Lung (tissue), 12 donors: ENCODE measurements around the gene PPOX. TPM values are rescaled to one million over a fixed set of nuclear protein-coding genes. Genes with fewer than 3 reads are reported as not detected.

Source experiments
- ATAC-seq: fragments of 200-7000 bp; cut with Tn5 transposase; one replicate; pipeline ENCODE4 v1.9.1; 2020; ENCODE audit warnings: moderate number of reproducible peaks; ENCODE audit not compliant: insufficient read depth, low FRiP score
- DNase-seq, 3 donors: peaks; one replicate each; pipeline ENCODE4 v3.0.0-alpha.2; 2013 to 2017
- H3K27ac ChIP-seq, 2 donors: one replicate each; pipeline ENCODE4 v1.5.1; 2013; ENCODE audit warnings: mild to moderate bottlenecking in 2 of 2, moderate library complexity in 2 of 2, control low read depth in 1 of 2, inconsistent platforms in 1 of 2, low read depth in 1 of 2, low read length in 1 of 2
- H3K27me3 ChIP-seq, 3 donors: one replicate each; pipeline ENCODE4 v1.5.1; 2013; ENCODE audit warnings: low read length in 2 of 3; ENCODE audit not compliant: control insufficient read depth in 3 of 3, insufficient read depth in 3 of 3
- H3K36me3 ChIP-seq, 4 donors: one replicate each; pipeline ENCODE4 v1.5.1; 2013; ENCODE audit warnings: low read length in 4 of 4, mild to moderate bottlenecking in 1 of 4, moderate library complexity in 1 of 4; ENCODE audit not compliant: control insufficient read depth in 4 of 4, insufficient read depth in 4 of 4
- H3K4me1 ChIP-seq, 5 donors: one replicate each; pipeline ENCODE4 v1.5.1; 2013; ENCODE audit warnings: low read length in 5 of 5, mild to moderate bottlenecking in 2 of 5, moderate library complexity in 1 of 5; ENCODE audit not compliant: control insufficient read depth in 5 of 5, insufficient read depth in 5 of 5
- H3K4me3 ChIP-seq: one replicate; pipeline ENCODE4 v1.5.1; 2013; ENCODE audit warnings: mild to moderate bottlenecking, control low read depth, moderate library complexity
- H3K9ac ChIP-seq, 2 donors: one replicate each; pipeline ENCODE4 v1.5.1; 2013; ENCODE audit warnings: low read length in 2 of 2, control low read depth in 1 of 2; ENCODE audit not compliant: insufficient read depth in 1 of 2
- H3K9me3 ChIP-seq, 4 donors: one replicate each; pipeline ENCODE4 v1.5.1; 2013; ENCODE audit warnings: low read length in 3 of 4, mild to moderate bottlenecking in 1 of 4, moderate library complexity in 1 of 4; ENCODE audit not compliant: control insufficient read depth in 4 of 4, insufficient read depth in 3 of 4
- CTCF ChIP-seq: IDR thresholded peaks from 2 replicates; pipeline ENCODE4 v1.5.1; 2012; ENCODE audit warnings: mild to moderate bottlenecking; ENCODE audit errors: control extremely low read depth, extremely low read depth
- WGBS, 2 donors: extraction: QIAGEN DNeasy Blood & Tissue Kit; methylation state at CpG; one replicate each; pipeline ENCODE4 v1.1.7; 2013; 5-methylcytosine and 5-hydroxymethylcytosine counted together
- polyA plus RNA-seq, 2 donors: library from polyadenylated mRNA; stranded (reverse); fragments of 200-250 nt; gene quantifications; one replicate each; pipeline ENCODE4 v1.2.1, GENCODE V29; 2013
- total RNA-seq, 2 donors: library from RNA; depleted of rRNA in 1 of 2; stranded (reverse); fragments of >200 nt in 1 of 2; gene quantifications; one replicate each; pipeline ENCODE4 v1.2.1, GENCODE V29; 2014 to 2021
- donor health status: control.
- donor health status: control.
- donor health status: Bipolar disorder and iron deficiency.
- donor health status: healthy.
- donor health status: DM: yes; HTN: yes; CAD: no.

PPOX gene
- total and polyA plus RNA-seq, 4 donors: 14.8 to 34.1 (median 33.0) TPM

- Histone ChIP-seq H3K9me3 (no peaks in the 10 kb centered on the region), H3K27ac (no peak overlapping the region), H3K9ac (no peak overlapping the region), H3K27me3 (no peaks in the 10 kb centered on the region), H3K36me3 (peaks cover 0 to 3% (median 0%) of the 10 kb centered on the region in 4 donors), H3K4me3 (no peak overlapping the region), H3K4me1 (no peaks in the 10 kb centered on the region)
- no peak for DNase-seq
- TF ChIP-seq CTCF: no peak
- WGBS, 2 donors: 96 to 97% methylated on average over 29 of the region's 29 CpGs
- no peak for ATAC-seq
Observed at GRCh38 chr1:161140755-161141400, 25.3 kb upstream of the PPOX start.

- DNase-seq (no peak), ATAC-seq (no peak)
- H3K4me1 ChIP-seq: no peaks in the 10 kb centered on the region
- H3K9ac ChIP-seq: no peak overlapping the region
- 82 to 93% methylated on average over 3 of the region's 3 CpGs for WGBS, 2 donors
- no peak overlapping the region for H3K27ac ChIP-seq
- no peak for TF ChIP-seq CTCF
- H3K27me3 ChIP-seq: no peaks in the 10 kb centered on the region
- H3K9me3 ChIP-seq: no peaks in the 10 kb centered on the region
- H3K4me3 ChIP-seq: no peak overlapping the region
- no peaks in the 10 kb centered on the region for H3K36me3 ChIP-seq
Observed at GRCh38 chr1:161145832-161146231, 20.4 kb upstream of the PPOX start.

DNA sequence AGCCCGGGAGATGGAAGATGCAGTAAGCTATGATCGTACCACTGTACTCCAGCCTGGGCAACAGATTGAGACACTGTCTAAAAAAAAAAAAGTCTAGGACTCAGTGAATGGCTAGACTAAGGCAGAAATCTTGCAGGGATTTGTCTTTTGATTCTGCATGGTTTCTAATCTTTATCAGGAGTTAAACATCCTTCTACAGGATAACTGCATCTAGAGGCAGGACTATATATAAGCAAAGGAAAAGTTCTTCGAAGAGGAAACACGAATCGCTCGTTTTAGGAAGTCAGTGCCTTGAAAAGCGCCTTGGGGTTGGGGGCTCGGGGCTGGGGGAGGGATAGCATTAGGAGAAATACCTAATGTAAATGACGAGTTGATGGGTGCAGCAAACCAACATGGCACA lies 13.1 kb upstream of the PPOX start:
- Histone ChIP-seq H3K9me3 (no peaks in the 10 kb centered on the region), H3K9ac (peak overlapping the region in 1 of 2 donors; percentile 99), H3K27ac (peak overlapping the region in 1 of 2 donors; percentile 99), H3K4me1 (peaks cover 0 to 9% (median 3%) of the 10 kb centered on the region in 5 donors), H3K36me3 (peaks cover 0 to 9% (median 5%) of the 10 kb centered on the region in 4 donors), H3K27me3 (no peaks in the 10 kb centered on the region), H3K4me3 (no peak overlapping the region)
- DNase-seq (peak in 1 of 3 donors; percentile 20), ATAC-seq (no peak)
- TF ChIP-seq CTCF: no peak
- WGBS, 2 donors: 19 to 23% methylated on average over 9 of the region's 9 CpGs
